HL-60 (cell line): Measurements from ENCODE around the gene MKRN3.

Experiments
- DNase-seq, 2 experiments: peaks; one replicate each; pipeline ENCODE4 v3.0.0-alpha.2; 2010 to 2020; ENCODE audit warnings: low read depth in 1 of 2, low spot score in 1 of 2
- H3K27ac ChIP-seq: fragments of 250-450 bp; sonication (Bioruptor Pico); replicated peaks from 2 replicates; pipeline ENCODE4 v1.5.1; 2020; ENCODE audit warnings: mild to moderate bottlenecking, moderate library complexity
- H3K27me3 ChIP-seq: fragments of 250-450 bp; sonication (Bioruptor Pico); 2 replicates; pipeline ENCODE4 v1.5.1; 2021; ENCODE audit warnings: mild to moderate bottlenecking, moderate library complexity; ENCODE audit not compliant: insufficient read depth, poor library complexity, severe bottlenecking
- H3K4me3 ChIP-seq: replicated peaks from 2 replicates; pipeline ENCODE4 v1.5.1; 2011; ENCODE audit warnings: mild to moderate bottlenecking, control low read depth, low read length; ENCODE audit not compliant: insufficient read depth
- GABPA ChIP-seq: IDR thresholded peaks from 2 replicates; pipeline ENCODE4 v1.6.1; 2012; ENCODE audit warnings: low read depth
- POLR2AphosphoS5 ChIP-seq: IDR thresholded peaks from 2 replicates; pipeline ENCODE4 v1.6.1; 2012; ENCODE audit warnings: low read depth
- SPI1 ChIP-seq: IDR thresholded peaks from 2 replicates; pipeline ENCODE4 v1.6.1; 2012; ENCODE audit warnings: low read depth, mild to moderate bottlenecking, borderline replicate concordance
- TF ChIP-seq, protein P1 (sequence below): IDR thresholded peaks from one replicate; pipeline ENCODE4 v1.5.1; 2011; ENCODE audit warnings: low read length, control low read depth, inconsistent platforms; ENCODE audit not compliant: insufficient read depth
- TF ChIP-seq, protein P2 (sequence below): IDR thresholded peaks from 2 replicates; pipeline ENCODE4 v1.6.1; 2012; ENCODE audit warnings: low read depth; ENCODE audit not compliant: insufficient replicate concordance

MKRN3 gene

GRCh38 chr15:23524816-23525215 is 40.7 kb upstream of the MKRN3 start:
- TF ChIP-seq SPI1 (no peak), GABPA (no peak), POLR2AphosphoS5 (no peak)
- TF ChIP-seq, protein P1, sequence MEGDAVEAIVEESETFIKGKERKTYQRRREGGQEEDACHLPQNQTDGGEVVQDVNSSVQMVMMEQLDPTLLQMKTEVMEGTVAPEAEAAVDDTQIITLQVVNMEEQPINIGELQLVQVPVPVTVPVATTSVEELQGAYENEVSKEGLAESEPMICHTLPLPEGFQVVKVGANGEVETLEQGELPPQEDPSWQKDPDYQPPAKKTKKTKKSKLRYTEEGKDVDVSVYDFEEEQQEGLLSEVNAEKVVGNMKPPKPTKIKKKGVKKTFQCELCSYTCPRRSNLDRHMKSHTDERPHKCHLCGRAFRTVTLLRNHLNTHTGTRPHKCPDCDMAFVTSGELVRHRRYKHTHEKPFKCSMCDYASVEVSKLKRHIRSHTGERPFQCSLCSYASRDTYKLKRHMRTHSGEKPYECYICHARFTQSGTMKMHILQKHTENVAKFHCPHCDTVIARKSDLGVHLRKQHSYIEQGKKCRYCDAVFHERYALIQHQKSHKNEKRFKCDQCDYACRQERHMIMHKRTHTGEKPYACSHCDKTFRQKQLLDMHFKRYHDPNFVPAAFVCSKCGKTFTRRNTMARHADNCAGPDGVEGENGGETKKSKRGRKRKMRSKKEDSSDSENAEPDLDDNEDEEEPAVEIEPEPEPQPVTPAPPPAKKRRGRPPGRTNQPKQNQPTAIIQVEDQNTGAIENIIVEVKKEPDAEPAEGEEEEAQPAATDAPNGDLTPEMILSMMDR, result no peak
- TF ChIP-seq, protein P2, sequence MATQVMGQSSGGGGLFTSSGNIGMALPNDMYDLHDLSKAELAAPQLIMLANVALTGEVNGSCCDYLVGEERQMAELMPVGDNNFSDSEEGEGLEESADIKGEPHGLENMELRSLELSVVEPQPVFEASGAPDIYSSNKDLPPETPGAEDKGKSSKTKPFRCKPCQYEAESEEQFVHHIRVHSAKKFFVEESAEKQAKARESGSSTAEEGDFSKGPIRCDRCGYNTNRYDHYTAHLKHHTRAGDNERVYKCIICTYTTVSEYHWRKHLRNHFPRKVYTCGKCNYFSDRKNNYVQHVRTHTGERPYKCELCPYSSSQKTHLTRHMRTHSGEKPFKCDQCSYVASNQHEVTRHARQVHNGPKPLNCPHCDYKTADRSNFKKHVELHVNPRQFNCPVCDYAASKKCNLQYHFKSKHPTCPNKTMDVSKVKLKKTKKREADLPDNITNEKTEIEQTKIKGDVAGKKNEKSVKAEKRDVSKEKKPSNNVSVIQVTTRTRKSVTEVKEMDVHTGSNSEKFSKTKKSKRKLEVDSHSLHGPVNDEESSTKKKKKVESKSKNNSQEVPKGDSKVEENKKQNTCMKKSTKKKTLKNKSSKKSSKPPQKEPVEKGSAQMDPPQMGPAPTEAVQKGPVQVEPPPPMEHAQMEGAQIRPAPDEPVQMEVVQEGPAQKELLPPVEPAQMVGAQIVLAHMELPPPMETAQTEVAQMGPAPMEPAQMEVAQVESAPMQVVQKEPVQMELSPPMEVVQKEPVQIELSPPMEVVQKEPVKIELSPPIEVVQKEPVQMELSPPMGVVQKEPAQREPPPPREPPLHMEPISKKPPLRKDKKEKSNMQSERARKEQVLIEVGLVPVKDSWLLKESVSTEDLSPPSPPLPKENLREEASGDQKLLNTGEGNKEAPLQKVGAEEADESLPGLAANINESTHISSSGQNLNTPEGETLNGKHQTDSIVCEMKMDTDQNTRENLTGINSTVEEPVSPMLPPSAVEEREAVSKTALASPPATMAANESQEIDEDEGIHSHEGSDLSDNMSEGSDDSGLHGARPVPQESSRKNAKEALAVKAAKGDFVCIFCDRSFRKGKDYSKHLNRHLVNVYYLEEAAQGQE, result no peak
- no peak for DNase-seq
- H3K27ac ChIP-seq, result no peak overlapping the region
- no peaks in the 10 kb centered on the region for H3K27me3 ChIP-seq
- no peak overlapping the region for H3K4me3 ChIP-seq

GRCh38 chr15:23529891-23530290 is 35.6 kb upstream of the MKRN3 start:
- Histone ChIP-seq H3K27me3 (no peaks in the 10 kb centered on the region), H3K4me3 (no peak overlapping the region), H3K27ac (no peak overlapping the region)
- TF ChIP-seq POLR2AphosphoS5 (no peak), GABPA (no peak), SPI1 (no peak)
- TF ChIP-seq, protein P2, result no peak
- no peak for DNase-seq

DNA sequence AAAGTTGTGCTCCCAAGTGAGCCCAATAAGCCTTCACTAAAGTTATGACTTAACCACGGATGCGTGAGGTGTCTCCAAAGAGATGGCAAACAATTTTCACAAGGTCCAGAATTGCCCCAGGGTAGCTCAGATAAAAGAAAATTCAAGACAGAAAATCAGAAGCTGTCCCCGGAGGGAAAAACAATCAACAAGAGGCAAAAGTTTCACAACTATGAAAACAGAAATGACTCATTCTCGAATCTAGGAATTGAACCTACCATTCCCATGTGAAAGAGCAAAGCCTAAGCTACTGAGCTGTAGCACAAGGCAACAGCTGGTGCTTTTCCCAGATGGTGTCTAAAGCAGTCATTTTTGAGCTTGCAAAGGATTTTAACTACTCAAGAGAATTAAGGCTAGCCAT is 33.5 kb upstream of the MKRN3 start:
- no peak overlapping the region for H3K4me3 ChIP-seq
- TF ChIP-seq POLR2AphosphoS5, result no peak
- TF ChIP-seq GABPA, result no peak
- TF ChIP-seq, protein P1, result no peak
- no peak for TF ChIP-seq SPI1
- TF ChIP-seq, protein P2, result no peak

DNA sequence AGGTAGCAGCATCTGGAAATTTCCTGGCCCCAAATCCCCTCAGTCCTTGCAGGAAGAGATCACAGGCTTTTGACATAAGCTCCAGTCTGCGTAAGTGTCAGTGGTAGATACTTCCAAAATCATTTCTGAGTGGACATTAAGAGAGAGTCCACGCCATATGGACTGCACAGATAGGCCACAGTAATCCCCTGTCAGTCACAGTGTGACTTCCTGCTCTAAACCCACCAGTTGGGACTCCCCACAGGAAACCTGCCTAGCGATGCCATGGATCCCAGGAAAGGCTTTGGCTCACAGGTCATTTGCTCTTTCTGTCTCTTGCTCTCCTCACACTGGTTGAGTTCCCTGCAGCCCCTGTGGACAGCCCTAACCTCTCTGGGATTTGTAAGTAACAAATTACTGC is 28.8 kb upstream of the MKRN3 start:
- DNase-seq, result no peak
- TF ChIP-seq, protein P2, result no peak
- TF ChIP-seq POLR2AphosphoS5 (no peak), GABPA (no peak), SPI1 (no peak)
- TF ChIP-seq, protein P1, result no peak
- no peak overlapping the region for H3K27ac ChIP-seq
- no peak overlapping the region for H3K4me3 ChIP-seq
- H3K27me3 ChIP-seq, result no peaks in the 10 kb centered on the region

More for the DNA sequence above, 33.5 kb upstream of the MKRN3 start:
- Histone ChIP-seq H3K27ac (no peak overlapping the region), H3K27me3 (no peaks in the 10 kb centered on the region)
- no peak for DNase-seq
